IPS DF 19.7 (cell line): ENCODE data around the gene ATF5.

Experiments
- DNase-seq: peaks from one replicate; pipeline ENCODE4 v3.0.0-alpha.2; 2013; ENCODE audit warnings: low read depth, low spot score

The ATF5 gene, protein sequence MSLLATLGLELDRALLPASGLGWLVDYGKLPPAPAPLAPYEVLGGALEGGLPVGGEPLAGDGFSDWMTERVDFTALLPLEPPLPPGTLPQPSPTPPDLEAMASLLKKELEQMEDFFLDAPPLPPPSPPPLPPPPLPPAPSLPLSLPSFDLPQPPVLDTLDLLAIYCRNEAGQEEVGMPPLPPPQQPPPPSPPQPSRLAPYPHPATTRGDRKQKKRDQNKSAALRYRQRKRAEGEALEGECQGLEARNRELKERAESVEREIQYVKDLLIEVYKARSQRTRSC

DNA sequence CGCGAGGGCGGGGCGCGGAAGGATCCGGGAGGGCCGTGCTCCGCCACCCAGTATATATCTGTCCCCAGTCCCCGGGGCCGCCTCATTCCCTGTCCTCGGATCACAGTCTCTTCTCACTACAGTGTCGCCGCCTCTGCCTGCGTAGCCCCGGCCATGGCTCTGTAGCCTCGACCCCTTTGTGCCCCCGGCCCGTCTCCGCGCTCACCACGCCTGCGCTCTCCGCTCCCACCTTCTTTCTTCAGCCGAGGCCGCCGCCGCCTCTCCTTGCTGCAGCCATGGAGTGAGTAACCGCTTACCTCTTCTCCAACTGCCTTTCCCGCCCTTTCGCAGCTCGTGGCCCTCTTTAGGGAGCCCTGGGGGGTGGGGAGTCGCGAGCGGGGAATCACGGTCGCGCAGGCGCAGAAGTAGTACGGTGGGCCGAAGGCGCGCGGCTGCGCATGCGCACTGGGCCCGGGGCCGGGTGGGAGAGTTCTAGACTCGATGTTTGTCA lies at the start of gene ATF5, which contains the start of gene NUP62:
ATF5 (plus strand) TSS at position 85 of the 490 bp plus-strand sequence. CDS start 1,646 bp downstream, outside the sequence.
NUP62 (minus strand) TSS at position 384 of the 490 bp plus-strand sequence. CDS start 19,697 bp downstream, outside the sequence.
- no peak for DNase-seq

- no peak for DNase-seq
Measured at GRCh38 chr19:49879243-49879963, 49.6 kb upstream of the ATF5 start.

GRCh38 chr19:49880162-49880869 lies 48.7 kb upstream of the ATF5 start:
- DNase-seq, result no peak

- no peak for DNase-seq
Measured at GRCh38 chr19:49881186-49881585, 47.8 kb upstream of the ATF5 start.

GRCh38 chr19:49881672-49882394 lies 47.2 kb upstream of the ATF5 start:
- DNase-seq, result no peak

GRCh38 chr19:49882643-49883042 lies 46.4 kb upstream of the ATF5 start:
- DNase-seq, result no peak

- no peak for DNase-seq
Measured at GRCh38 chr19:49883094-49883493, 45.9 kb upstream of the ATF5 start.

DNA sequence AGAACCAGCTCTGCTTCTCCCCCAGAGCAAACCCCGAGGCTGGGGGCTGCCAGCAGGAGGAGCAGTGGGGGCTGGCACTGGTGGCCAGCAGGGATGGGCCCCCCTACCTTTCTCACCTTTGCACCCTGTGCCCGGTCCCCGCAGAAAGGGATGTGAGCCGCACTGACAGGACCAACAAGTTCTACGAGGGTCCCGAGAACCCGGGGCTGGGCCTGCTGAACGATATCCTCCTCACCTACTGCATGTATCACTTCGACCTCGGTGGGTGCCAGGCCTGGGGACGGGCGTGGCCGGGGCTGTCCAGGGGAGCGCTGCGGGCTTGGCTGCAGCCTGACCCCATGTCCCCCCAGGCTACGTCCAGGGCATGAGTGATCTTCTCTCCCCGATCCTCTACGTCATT lies 44.9 kb upstream of the ATF5 start:
- DNase-seq, result no peak

- no peak for DNase-seq
Measured at GRCh38 chr19:49884760-49885159, 44.2 kb upstream of the ATF5 start.

GRCh38 chr19:49887037-49887664 lies 41.9 kb upstream of the ATF5 start:
- no peak for DNase-seq

DNA sequence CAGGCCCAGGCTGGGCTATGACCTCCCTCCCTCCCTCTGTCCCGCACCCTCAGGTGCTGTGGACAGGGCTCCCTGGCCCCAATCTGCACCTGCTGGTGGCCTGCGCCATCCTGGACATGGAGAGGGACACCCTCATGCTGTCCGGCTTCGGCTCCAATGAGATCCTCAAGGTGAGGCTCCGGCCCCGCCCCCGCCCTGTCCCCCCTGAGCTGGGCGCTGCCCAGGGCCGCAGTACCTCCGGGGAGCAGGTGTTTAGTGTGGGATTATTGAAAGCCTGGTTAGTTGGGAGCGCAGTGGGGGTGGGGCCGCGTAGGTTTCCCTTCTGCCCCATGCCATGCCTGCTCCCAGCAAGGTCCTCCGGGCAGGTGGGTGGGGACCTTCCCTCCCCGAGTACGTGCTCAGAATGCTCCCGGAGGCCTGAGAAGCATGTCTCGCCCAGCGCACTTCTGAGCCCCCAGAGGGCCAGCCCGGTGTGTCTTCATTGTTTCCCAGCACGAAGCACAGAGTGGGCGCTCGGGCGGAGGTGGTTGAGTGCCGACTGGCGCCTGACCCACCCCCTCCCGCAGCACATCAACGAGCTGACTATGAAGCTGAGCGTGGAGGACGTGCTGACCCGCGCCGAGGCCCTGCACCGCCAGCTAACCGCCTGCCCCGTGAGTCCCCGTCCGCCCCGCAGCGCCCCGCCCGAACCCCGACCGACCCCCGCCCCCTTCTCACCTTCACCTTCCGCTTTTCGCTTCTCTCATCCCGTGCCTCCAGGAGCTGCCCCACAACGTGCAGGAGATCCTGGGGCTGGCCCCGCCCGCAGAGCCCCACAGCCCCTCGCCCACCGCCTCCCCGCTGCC lies 41.1 kb upstream of the ATF5 start:
- no peak for DNase-seq

DNA sequence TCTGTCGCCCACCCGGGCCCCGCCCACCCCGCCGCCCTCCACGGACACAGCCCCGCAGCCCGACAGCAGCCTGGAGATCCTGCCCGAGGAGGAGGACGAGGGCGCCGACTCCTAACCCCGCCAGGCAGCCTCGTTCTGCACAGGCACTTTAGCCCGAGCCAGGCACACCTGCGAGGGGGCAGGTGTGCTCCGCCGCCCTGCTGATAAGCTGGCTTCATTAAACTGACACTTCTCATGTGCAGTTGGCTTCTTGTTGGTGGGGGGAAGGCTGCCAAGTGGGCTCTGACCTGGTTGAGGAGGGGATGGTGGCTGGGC lies 40.5 kb upstream of the ATF5 start:
- no peak for DNase-seq

DNA sequence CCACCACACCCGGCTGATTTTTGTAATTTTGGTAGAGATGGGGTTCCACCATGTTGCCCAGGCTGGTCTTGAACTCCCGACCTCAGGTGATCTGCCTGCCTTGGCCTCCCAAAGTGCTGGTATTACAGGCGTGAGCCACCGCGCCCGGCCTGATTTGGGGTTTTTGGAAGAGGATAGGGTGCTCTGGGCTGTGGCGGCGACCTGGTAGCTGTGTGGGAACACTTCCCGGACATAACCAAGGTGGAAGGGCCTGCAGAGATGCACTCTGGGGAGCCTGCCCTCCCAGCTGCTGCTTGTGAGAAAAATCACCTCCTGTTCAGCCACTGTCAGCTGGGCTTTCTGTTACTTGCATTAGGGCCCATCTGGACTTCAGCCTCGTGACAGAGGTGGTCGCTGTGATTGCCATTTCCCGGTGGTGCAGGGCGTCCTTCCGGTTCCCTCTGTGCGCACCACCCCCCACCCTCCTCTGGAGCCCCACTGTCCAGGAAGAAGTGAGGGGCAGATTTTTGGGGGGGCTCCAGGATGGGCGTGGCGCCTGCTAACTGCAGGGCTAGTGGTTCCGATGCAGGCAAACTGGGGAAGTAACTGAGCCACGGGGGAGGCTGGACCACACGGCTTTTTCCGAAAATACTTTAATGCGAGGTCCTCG lies 39.8 kb upstream of the ATF5 start:
- DNase-seq, result no peak

GRCh38 chr19:49889687-49890348 lies 39.2 kb upstream of the ATF5 start:
- no peak for DNase-seq

GRCh38 chr19:49890349-49891311 lies 38.4 kb upstream of the ATF5 start:
- DNase-seq, result no peak

GRCh38 chr19:49891393-49891792 lies 37.6 kb upstream of the ATF5 start:
- DNase-seq, result no peak

- DNase-seq, result no peak
Measured at GRCh38 chr19:49892716-49893115, 36.3 kb upstream of the ATF5 start.

DNA sequence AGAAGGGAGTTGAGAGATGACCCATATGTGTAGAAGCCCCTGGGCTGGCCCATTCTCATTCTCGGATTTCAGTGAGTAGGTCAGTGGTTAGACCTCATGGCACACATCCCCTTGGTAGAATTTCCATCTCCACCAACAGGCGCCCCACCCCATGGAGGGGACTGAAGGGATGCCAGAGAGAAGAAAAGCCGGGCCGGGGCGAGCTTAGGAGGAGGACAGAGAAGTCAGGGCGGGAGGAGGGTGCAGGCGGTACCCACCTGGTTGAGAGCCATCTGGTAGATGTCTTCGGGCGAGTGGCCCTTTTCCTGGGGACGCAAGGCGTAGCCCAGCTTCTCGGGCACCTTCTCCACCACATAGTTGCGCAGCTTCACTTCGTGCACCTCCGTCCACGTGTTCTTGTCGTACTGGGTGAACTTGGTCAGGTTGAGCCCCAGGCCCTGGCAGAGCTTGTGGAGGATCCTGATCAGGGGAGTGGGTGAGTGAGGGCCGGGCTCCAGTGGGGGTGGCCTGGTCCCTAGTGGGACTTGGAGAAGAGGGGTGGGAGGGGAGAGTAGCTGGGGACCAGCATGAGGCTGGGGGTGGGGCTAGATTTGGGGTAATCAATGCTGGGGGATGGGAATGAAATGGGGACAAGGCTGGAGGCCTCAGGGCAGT lies 34.9 kb upstream of the ATF5 start:
- DNase-seq, result no peak
